VCaP (cell line): ENCODE measurements around the gene RASSF4.

Experiments
- H3K27ac ChIP-seq: fragments of 450-650 bp; 2 replicates; pipeline ENCODE4 v1.5.1; 2017
- CTCF ChIP-seq: fragments of 450-650 bp; conservative IDR thresholded peaks from 2 replicates; pipeline ENCODE4 v1.5.1; 2017; ENCODE audit warnings: mild to moderate bottlenecking, moderate library complexity

The RASSF4 gene

DNA sequence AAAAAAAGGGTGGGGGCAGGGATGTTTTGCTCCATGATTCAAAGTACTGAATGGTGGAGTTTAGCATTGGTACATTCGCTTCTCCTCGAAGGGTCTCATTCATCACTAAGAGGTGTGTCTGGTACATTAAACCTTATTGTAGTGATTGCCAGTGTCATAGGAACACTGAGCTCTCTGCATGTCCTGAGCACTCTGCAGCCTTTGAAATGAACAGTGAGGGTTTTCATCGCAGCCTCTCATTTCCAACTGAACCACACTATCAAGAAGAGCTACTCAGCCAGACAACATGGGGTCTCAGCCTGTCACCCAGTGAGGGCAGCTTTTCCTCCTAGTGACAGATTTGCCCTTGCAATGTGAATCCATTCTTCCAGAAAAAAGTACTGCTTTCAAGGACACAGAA lies 26.6 kb downstream of the RASSF4 start:
- H3K27ac ChIP-seq: no peak overlapping the region
- no peak for TF ChIP-seq CTCF

GRCh38 chr10:44986670-44987069 lies 27.1 kb downstream of the RASSF4 start:
- TF ChIP-seq CTCF: no peak
- no peak overlapping the region for H3K27ac ChIP-seq

DNA sequence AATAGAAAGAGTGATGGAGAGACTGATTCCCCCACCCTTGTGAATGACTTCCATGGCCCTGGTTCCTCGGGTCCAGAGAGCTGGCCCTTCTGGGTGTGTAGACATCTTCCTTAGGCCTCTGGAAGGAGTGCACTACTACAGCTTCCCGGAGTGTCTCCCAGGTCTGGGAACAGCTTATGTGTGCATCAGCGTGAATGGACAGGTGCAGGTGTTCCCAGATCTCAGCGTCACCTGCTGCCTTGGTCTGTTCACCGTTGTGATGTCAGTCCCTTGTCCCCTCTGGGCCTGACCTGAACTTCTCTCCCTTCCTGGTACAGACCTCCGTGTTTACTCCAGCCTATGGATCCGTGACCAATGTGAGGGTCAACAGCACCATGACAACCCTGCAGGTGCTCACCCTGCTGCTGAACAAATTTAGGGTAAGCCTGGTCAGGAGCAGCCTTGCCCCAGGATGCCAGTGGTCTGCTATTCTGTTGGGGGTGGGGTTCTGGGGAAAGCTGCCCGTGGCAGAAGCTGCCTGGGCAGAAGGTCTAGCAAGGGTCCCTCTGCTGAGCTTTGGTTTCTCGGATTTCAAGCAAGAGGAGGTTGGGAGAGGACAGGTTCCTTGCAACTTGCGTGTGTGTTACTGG lies 29.5 kb downstream of the RASSF4 start:
- TF ChIP-seq CTCF: no peak
- H3K27ac ChIP-seq: no peak overlapping the region

DNA sequence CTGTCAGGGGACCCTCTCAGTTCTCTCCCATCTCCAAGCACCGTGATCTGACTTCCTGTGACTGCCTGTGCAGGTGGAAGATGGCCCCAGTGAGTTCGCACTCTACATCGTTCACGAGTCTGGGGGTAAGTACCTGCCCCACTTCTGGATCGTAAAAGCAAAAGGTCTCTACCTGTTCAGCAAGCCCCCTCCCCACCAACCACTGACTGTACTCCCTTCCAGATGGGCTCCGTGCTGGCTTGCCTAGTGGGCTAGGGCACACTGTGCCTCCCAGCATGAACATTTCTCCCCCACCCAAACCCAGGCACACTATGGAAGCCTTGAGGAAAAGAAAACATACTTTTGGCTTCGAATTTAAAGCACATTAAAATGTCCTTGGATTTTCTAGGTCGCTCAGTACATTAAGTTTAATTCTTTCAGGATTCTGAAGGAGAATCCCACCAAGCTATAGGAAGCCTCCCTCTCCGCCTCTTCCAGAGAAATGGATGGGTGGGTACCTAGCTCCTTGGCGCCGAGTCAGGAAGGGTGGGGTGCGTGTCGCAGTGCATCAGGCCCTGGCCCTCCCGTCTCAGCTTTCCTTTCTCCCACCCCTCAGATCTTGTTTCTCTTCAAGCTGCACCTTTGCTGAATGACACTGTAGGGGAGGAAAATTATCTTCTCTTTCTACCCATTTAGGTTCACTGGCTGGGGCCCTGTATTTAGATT lies 30.1 kb downstream of the RASSF4 start:
- H3K27ac ChIP-seq: no peak overlapping the region
- TF ChIP-seq CTCF: no peak

- no peak for TF ChIP-seq CTCF
- H3K27ac ChIP-seq: no peak overlapping the region
These were observed 30.7 kb downstream of the RASSF4 start for GRCh38 chr10:44990302-44990655.

- no peak overlapping the region for H3K27ac ChIP-seq
- no peak for TF ChIP-seq CTCF
These were observed 31.4 kb downstream of the RASSF4 start for GRCh38 chr10:44990965-44991364.

- no peak overlapping the region for H3K27ac ChIP-seq
These were observed 32.0 kb downstream of the RASSF4 start for GRCh38 chr10:44991571-44991970.

More at GRCh38 chr10:44991571-44991970, 32.0 kb downstream of the RASSF4 start:
- TF ChIP-seq CTCF: no peak
